ENCODE measurements around the gene CSF1. TPM values are rescaled to one million over a fixed set of nuclear protein-coding genes. Genes with fewer than 3 reads are reported as not detected.

CSF1 gene
- total and polyA plus RNA-seq, 2 of the 13 experiments (the other 11 are each of a cell fraction or from before 2014, with no cell fraction given), result 4.6 to 13.3 TPM

GRCh38 chr1:109935451-109935900 is 24.8 kb downstream of the CSF1 start (continued):
- TF ChIP-seq NR2F6 (IDR thresholded peaks at IDR 0.05) (peak; percentile 46; the same call in 1 of the 2 replicates), NR2F6 (CRISPR knock-in tag; IDR thresholded peaks at IDR 0.05) (peak; percentile 72), ZNF740 (CRISPR knock-in tag; IDR thresholded peaks at IDR 0.05) (no peak), ARID2 (CRISPR knock-in tag; IDR thresholded peaks at IDR 0.05; ENCODE audit: borderline replicate concordance) (0 out of 2 replicates have a peak, but pooled peaks have one; percentile 10), UBTF (CRISPR knock-in tag; IDR thresholded peaks at IDR 0.05) (no peak), EHMT2 (IDR thresholded peaks at IDR 0.05; ENCODE audit: borderline replicate concordance, low read depth, low read length) (no peak), TCF7 (IDR thresholded peaks at IDR 0.05; ENCODE audit: low read depth) (no peak), ZSCAN29 (CRISPR knock-in tag; conservative IDR thresholded peaks at IDR 0.05) (no peak), ZSCAN25 (CRISPR knock-in tag; IDR thresholded peaks at IDR 0.05) (no peak), ZSCAN22 (CRISPR knock-in tag; IDR thresholded peaks at IDR 0.05) (no peak), ELK4 (CRISPR knock-in tag; IDR thresholded peaks at IDR 0.05; ENCODE audit: borderline replicate concordance) (no peak), ZNF660 (CRISPR knock-in tag; IDR thresholded peaks at IDR 0.05; ENCODE audit: borderline replicate concordance, low read depth) (no peak), ZNF350 (CRISPR knock-in tag; IDR thresholded peaks at IDR 0.05; ENCODE audit: borderline replicate concordance, low read depth) (peak; percentile 63; the same call in 1 of the 2 replicates), ZNF850 (CRISPR knock-in tag; conservative IDR thresholded peaks at IDR 0.05) (no peak), ZNF383 (CRISPR knock-in tag; IDR thresholded peaks at IDR 0.05; ENCODE audit: borderline replicate concordance) (no peak), SAP130 (CRISPR knock-in tag; IDR thresholded peaks at IDR 0.05; ENCODE audit: low read depth) (peak; percentile 92), PCBP2 (optimal IDR thresholded peaks at IDR 0.05; ENCODE audit: low read depth, low read length, poor library complexity, severe bottlenecking) (no peak), ZNF263 (CRISPR knock-in tag; IDR thresholded peaks at IDR 0.05) (no peak), EED (CRISPR knock-in tag; IDR thresholded peaks at IDR 0.05) (no peak), ZNF546 (CRISPR knock-in tag; conservative IDR thresholded peaks at IDR 0.05) (no peak), ZSCAN9 (CRISPR knock-in tag; IDR thresholded peaks at IDR 0.05; ENCODE audit: borderline replicate concordance) (peak; percentile 41; the same call in 1 of the 2 replicates)
- TF ChIP-seq, protein P1, sequence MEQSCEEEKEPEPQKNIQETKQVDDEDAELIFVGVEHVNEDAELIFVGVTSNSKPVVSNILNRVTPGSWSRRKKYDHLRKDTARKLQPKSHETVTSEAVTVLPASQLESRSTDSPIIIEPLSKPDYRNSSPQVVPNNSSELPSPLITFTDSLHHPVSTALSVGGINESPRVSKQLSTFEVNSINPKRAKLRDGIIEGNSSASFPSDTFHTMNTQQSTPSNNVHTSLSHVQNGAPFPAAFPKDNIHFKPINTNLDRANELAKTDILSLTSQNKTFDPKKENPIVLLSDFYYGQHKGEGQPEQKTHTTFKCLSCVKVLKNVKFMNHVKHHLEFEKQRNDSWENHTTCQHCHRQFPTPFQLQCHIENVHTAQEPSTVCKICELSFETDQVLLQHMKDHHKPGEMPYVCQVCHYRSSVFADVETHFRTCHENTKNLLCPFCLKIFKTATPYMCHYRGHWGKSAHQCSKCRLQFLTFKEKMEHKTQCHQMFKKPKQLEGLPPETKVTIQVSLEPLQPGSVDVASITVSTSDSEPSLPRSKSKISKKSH (CRISPR knock-in tag; IDR thresholded peaks at IDR 0.05; ENCODE audit: borderline replicate concordance), result no peak
- TF ChIP-seq, protein P2, sequence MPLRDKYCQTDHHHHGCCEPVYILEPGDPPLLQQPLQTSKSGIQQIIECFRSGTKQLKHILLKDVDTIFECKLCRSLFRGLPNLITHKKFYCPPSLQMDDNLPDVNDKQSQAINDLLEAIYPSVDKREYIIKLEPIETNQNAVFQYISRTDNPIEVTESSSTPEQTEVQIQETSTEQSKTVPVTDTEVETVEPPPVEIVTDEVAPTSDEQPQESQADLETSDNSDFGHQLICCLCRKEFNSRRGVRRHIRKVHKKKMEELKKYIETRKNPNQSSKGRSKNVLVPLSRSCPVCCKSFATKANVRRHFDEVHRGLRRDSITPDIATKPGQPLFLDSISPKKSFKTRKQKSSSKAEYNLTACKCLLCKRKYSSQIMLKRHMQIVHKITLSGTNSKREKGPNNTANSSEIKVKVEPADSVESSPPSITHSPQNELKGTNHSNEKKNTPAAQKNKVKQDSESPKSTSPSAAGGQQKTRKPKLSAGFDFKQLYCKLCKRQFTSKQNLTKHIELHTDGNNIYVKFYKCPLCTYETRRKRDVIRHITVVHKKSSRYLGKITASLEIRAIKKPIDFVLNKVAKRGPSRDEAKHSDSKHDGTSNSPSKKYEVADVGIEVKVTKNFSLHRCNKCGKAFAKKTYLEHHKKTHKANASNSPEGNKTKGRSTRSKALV (CRISPR knock-in tag; IDR thresholded peaks at IDR 0.05), result no peak
- TF ChIP-seq, protein P3, sequence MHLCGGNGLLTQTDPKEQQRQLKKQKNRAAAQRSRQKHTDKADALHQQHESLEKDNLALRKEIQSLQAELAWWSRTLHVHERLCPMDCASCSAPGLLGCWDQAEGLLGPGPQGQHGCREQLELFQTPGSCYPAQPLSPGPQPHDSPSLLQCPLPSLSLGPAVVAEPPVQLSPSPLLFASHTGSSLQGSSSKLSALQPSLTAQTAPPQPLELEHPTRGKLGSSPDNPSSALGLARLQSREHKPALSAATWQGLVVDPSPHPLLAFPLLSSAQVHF (CRISPR knock-in tag; IDR thresholded peaks at IDR 0.05), result no peak

Data from HepG2 (cell line).